ENCODE data around the gene KRTAP12-4.

The KRTAP12-4 gene

DNA sequence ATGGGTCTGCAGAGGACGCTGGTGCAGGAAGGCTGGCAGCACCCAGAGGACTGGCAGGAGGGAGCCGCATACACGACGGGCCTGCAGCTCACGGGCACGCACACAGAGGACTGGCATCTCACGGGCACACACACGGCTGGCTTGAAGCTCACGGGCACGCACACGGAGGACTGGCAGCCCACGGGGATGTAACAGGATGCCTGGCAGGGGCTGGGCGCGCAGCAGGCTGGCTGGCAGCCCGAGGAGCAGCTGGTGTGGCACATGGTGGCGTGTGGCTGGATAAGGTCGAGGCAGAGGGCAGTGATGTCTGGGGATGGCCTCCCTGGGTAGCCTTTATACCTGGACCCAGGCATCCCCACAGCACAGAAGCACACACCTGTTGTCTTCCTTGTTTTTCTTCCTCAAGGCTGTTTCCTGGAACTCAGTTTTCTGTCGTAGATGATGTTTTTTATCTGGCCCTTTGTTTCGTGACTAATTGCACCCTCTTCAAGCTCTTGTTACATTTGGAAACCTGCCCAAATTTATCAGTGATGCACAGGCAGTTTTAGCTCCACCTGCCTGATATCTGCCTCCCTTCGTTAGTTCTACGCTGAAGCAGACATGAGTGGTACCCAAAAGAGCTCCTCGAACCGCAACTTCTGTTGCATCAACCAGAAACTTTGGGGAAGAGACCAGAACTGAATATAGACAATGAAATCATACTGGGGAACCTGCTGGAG lies 27.6 kb upstream of the KRTAP12-4 start, which contains the start of gene KRTAP12-1:
TSS of gene KRTAP12-1 (minus strand) at position 303 of the 719 bp plus-strand sequence. CDS start at position 263, 40 bp downstream.
- Histone ChIP-seq H3K27ac (replicated peaks) (no peak within 1 kb of the TSS), H3K4me3 (replicated peaks; ENCODE audit: insufficient read depth, low read length) (no peak within 1 kb of the TSS), H3K27me3 (ENCODE audit: insufficient read depth, poor library complexity, severe bottlenecking) (peaks cover 6% of the 10 kb centered on the region)
- TF ChIP-seq POLR2AphosphoS5 (IDR thresholded peaks at IDR 0.05; ENCODE audit: low read depth) (no peak), SPI1 (IDR thresholded peaks at IDR 0.05; ENCODE audit: borderline replicate concordance, low read depth) (no peak)
- TF ChIP-seq, protein P1, sequence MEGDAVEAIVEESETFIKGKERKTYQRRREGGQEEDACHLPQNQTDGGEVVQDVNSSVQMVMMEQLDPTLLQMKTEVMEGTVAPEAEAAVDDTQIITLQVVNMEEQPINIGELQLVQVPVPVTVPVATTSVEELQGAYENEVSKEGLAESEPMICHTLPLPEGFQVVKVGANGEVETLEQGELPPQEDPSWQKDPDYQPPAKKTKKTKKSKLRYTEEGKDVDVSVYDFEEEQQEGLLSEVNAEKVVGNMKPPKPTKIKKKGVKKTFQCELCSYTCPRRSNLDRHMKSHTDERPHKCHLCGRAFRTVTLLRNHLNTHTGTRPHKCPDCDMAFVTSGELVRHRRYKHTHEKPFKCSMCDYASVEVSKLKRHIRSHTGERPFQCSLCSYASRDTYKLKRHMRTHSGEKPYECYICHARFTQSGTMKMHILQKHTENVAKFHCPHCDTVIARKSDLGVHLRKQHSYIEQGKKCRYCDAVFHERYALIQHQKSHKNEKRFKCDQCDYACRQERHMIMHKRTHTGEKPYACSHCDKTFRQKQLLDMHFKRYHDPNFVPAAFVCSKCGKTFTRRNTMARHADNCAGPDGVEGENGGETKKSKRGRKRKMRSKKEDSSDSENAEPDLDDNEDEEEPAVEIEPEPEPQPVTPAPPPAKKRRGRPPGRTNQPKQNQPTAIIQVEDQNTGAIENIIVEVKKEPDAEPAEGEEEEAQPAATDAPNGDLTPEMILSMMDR (IDR thresholded peaks at IDR 0.05; ENCODE audit: insufficient read depth, low read length): no peak
- no peak for DNase-seq (ENCODE audit: low read depth in 1 of 2, low spot score in 1 of 2)

DNA sequence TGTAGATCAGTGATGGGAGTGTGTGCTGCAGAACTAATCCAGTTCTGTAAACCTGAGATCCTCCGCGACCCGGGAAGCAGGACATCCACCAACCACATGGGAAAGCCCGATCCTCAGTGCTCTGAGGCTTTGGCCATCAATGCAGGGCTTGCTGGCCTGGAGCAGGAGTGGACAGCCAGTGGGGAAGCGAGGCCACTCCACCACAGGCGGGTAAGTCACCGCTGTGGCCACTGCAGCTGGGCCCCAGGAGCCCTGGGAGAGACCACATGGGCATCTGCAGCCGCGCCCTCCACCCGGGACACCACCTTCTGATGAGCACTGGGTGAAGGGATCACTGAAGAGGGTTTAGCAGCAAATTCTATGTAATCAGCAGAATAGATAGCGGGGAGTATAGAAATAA lies 26.7 kb upstream of the KRTAP12-4 start:
- Histone ChIP-seq H3K4me3 (replicated peaks; ENCODE audit: insufficient read depth, low read length) (no peak overlapping the region), H3K27me3 (ENCODE audit: insufficient read depth, poor library complexity, severe bottlenecking) (peaks cover 6% of the 10 kb centered on the region), H3K27ac (replicated peaks) (no peak overlapping the region)
- no peak for TF ChIP-seq GABPA (IDR thresholded peaks at IDR 0.05; ENCODE audit: low read depth)
- TF ChIP-seq, protein P2, sequence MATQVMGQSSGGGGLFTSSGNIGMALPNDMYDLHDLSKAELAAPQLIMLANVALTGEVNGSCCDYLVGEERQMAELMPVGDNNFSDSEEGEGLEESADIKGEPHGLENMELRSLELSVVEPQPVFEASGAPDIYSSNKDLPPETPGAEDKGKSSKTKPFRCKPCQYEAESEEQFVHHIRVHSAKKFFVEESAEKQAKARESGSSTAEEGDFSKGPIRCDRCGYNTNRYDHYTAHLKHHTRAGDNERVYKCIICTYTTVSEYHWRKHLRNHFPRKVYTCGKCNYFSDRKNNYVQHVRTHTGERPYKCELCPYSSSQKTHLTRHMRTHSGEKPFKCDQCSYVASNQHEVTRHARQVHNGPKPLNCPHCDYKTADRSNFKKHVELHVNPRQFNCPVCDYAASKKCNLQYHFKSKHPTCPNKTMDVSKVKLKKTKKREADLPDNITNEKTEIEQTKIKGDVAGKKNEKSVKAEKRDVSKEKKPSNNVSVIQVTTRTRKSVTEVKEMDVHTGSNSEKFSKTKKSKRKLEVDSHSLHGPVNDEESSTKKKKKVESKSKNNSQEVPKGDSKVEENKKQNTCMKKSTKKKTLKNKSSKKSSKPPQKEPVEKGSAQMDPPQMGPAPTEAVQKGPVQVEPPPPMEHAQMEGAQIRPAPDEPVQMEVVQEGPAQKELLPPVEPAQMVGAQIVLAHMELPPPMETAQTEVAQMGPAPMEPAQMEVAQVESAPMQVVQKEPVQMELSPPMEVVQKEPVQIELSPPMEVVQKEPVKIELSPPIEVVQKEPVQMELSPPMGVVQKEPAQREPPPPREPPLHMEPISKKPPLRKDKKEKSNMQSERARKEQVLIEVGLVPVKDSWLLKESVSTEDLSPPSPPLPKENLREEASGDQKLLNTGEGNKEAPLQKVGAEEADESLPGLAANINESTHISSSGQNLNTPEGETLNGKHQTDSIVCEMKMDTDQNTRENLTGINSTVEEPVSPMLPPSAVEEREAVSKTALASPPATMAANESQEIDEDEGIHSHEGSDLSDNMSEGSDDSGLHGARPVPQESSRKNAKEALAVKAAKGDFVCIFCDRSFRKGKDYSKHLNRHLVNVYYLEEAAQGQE (IDR thresholded peaks at IDR 0.05; ENCODE audit: insufficient replicate concordance, low read depth): no peak
- TF ChIP-seq, protein P1 (IDR thresholded peaks at IDR 0.05; ENCODE audit: insufficient read depth, low read length): no peak
- no peak for TF ChIP-seq SPI1 (IDR thresholded peaks at IDR 0.05; ENCODE audit: borderline replicate concordance, low read depth)
- TF ChIP-seq POLR2AphosphoS5 (IDR thresholded peaks at IDR 0.05; ENCODE audit: low read depth): no peak
- DNase-seq (ENCODE audit: low read depth in 1 of 2, low spot score in 1 of 2): no peak

DNA sequence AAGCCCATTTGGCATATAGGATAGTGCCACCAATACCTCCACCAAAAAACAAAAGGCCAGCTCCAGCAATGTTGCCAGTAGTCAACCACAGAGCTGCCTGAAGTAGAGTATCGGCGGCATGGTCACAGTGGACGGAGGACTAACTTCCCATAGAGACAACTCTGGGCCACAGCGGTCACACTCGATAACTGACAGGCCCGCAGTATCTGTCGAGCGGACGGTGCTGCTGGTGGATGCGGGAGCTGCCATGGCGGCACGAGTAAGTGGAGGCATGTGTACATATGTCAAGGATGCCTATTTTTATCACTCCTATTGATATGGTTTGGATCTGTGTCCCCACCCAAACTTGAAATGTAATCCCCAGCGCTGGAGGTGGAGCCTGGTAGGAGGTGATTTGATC lies 23.4 kb upstream of the KRTAP12-4 start:
- DNase-seq (ENCODE audit: low read depth in 1 of 2, low spot score in 1 of 2): no peak
- H3K4me3 ChIP-seq (replicated peaks; ENCODE audit: insufficient read depth, low read length): no peak overlapping the region
- TF ChIP-seq, protein P1 (IDR thresholded peaks at IDR 0.05; ENCODE audit: insufficient read depth, low read length): no peak
- TF ChIP-seq GABPA (IDR thresholded peaks at IDR 0.05; ENCODE audit: low read depth) (no peak), POLR2AphosphoS5 (IDR thresholded peaks at IDR 0.05; ENCODE audit: low read depth) (no peak), SPI1 (IDR thresholded peaks at IDR 0.05; ENCODE audit: borderline replicate concordance, low read depth) (no peak)
- TF ChIP-seq, protein P2 (IDR thresholded peaks at IDR 0.05; ENCODE audit: insufficient replicate concordance, low read depth): no peak
- peaks cover 8% of the 10 kb centered on the region for H3K27me3 ChIP-seq (ENCODE audit: insufficient read depth, poor library complexity, severe bottlenecking)
- H3K27ac ChIP-seq (replicated peaks): no peak overlapping the region

Measured in HL-60 (cell line).